ENCODE measurements around the gene PTGDR2. TPM values are rescaled to one million over a fixed set of nuclear protein-coding genes. Genes with fewer than 3 reads are reported as not detected.

The PTGDR2 gene
- total RNA-seq, 1 donor from 2014 or later: 2.6 TPM

DNA sequence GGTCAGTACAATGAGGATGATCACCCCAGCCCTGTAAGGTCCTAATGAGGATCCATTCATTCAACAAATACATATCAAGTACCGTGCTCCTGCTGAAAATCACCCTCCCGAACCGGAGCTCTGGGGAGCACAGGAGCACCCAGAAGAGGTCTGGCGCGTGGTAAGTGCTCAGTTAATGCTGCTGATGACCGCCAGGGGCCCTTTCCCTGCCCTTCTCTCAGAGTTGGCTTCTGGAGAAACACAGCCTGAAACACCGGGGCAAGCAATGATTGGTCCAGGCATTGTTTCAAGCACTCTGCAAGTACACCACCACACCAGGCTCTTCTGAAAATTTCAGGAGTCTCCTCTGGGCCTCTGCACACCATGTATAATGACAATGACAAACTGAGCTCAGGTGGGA is 17.6 kb downstream of the PTGDR2 start:
- H3K4me1 Mint-ChIP-seq (ENCODE audit: unreplicated experiment): peaks cover 14% of the 10 kb centered on the region

GRCh38 chr11:60836866-60837515 is 18.8 kb downstream of the PTGDR2 start:
- Mint-ChIP-seq H3K36me3 (no peaks in the 10 kb centered on the region), H3K4me1 (ENCODE audit: unreplicated experiment) (peaks cover 10% of the 10 kb centered on the region), H3K9me3 (no peaks in the 10 kb centered on the region), H3K4me3 (no peak overlapping the region), H3K27me3 (peaks cover 28% of the 10 kb centered on the region), H3K27ac (no peak overlapping the region)
- no peak for DNase-seq (ENCODE audit: extremely low spot score, unreplicated experiment)
- no peak for TF ChIP-seq CTCF (conservative IDR thresholded peaks at IDR 0.05)

More for the DNA sequence above, 17.6 kb downstream of the PTGDR2 start:
- DNase-seq (ENCODE audit: extremely low spot score, unreplicated experiment): no peak
- TF ChIP-seq CTCF (conservative IDR thresholded peaks at IDR 0.05): peak; percentile 60
- Mint-ChIP-seq H3K27me3 (peaks cover 19% of the 10 kb centered on the region), H3K27ac (no peak overlapping the region), H3K36me3 (no peaks in the 10 kb centered on the region), H3K9me3 (no peaks in the 10 kb centered on the region), H3K4me3 (no peak overlapping the region)

- H3K27me3 Mint-ChIP-seq: peaks cover 31% of the 10 kb centered on the region
- H3K4me3 Mint-ChIP-seq: no peak overlapping the region
- no peaks in the 10 kb centered on the region for H3K36me3 Mint-ChIP-seq
- H3K4me1 Mint-ChIP-seq (ENCODE audit: unreplicated experiment): no peaks in the 10 kb centered on the region
- no peak for TF ChIP-seq CTCF (conservative IDR thresholded peaks at IDR 0.05)
- DNase-seq (ENCODE audit: extremely low spot score, unreplicated experiment): no peak
- H3K9me3 Mint-ChIP-seq: no peaks in the 10 kb centered on the region
- no peak overlapping the region for H3K27ac Mint-ChIP-seq
Measured at GRCh38 chr11:60835534-60835846, 20.3 kb downstream of the PTGDR2 start.

DNA sequence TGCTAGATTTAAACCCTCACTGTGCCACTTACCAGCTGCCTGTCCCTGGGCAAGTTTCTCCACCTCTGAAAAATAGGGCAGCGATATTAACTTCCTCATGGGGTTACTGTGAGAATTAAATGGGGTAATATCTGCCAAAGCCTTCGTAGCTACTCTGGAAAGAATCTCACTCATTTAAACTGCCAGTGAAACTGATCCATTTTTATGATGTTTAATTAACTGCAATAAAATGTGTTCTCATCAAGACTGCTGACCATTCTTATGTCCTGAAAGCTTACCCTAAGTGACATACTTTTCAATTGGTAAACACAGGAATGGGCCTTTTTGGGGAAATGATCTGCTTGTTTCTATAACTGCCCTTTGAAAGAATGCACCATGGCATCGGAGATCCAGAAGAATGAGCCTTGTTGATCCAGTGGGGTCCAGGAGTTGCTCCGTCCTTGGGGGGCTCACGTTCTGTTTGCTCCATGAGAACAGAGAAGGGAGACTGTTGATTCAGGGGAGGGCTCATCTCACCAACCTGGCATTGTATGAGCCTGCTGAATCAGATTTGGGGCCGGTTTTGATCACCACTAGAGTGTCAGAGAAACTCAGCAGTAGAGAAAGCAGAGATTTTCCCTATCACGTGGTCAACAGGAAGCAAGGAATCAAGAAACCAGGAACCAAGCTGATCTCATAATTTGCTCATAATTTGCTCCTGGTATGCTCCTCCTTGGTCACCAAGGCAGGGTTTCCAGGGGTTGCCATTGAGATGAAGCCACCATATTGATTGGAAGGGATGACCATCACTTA is 20.8 kb downstream of the PTGDR2 start:
- no peak for TF ChIP-seq CTCF (conservative IDR thresholded peaks at IDR 0.05)
- H3K27me3 Mint-ChIP-seq: peaks cover 31% of the 10 kb centered on the region
- H3K9me3 Mint-ChIP-seq: no peaks in the 10 kb centered on the region
- H3K36me3 Mint-ChIP-seq: no peaks in the 10 kb centered on the region
- no peak overlapping the region for H3K4me3 Mint-ChIP-seq
- H3K27ac Mint-ChIP-seq: no peak overlapping the region
- no peak for DNase-seq (ENCODE audit: extremely low spot score, unreplicated experiment)
- H3K4me1 Mint-ChIP-seq (ENCODE audit: unreplicated experiment): no peaks in the 10 kb centered on the region

DNA sequence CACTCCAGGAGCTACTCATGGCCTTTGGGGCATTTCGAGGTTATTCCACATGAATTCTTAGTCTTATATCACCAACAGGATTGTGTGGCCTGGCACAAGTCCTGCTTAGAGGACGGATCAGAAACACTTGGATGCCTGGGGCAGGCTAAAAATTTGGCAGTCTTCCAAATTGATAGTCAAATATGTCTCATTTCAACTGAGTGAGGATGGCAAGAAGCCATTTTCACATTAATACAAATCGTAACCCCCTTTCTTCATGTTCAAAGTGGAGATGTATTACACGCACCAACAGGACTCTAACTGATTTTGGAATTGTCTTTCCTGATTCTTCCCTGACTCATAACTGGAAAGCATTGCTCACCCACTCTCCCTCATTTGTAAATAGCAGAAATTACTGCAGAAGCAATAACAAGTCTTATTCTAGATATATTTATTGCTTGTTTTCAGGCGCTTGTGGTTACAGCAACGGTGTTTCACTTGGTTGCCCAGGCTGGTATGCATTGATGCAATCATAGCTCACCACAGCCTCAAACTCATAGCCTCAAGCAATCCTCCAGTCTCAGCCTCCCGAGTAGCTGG is 24.2 kb downstream of the PTGDR2 start:
- no peak for DNase-seq (ENCODE audit: extremely low spot score, unreplicated experiment)
- H3K4me3 Mint-ChIP-seq: no peak overlapping the region

More for the DNA sequence above, 24.2 kb downstream of the PTGDR2 start:
- no peak overlapping the region for H3K27ac Mint-ChIP-seq
- no peak for TF ChIP-seq CTCF (conservative IDR thresholded peaks at IDR 0.05)
- H3K36me3 Mint-ChIP-seq: no peaks in the 10 kb centered on the region
- H3K4me1 Mint-ChIP-seq (ENCODE audit: unreplicated experiment): no peaks in the 10 kb centered on the region
- no peaks in the 10 kb centered on the region for H3K9me3 Mint-ChIP-seq
- H3K27me3 Mint-ChIP-seq: peaks cover 31% of the 10 kb centered on the region
